Measurements from ENCODE around the gene OR4F16.
"Not testable (repeated sequence)": the region's sequence is repeated elsewhere in the genome, so short reads cannot be mapped to it uniquely, and the experiment has no call there.

DNA sequence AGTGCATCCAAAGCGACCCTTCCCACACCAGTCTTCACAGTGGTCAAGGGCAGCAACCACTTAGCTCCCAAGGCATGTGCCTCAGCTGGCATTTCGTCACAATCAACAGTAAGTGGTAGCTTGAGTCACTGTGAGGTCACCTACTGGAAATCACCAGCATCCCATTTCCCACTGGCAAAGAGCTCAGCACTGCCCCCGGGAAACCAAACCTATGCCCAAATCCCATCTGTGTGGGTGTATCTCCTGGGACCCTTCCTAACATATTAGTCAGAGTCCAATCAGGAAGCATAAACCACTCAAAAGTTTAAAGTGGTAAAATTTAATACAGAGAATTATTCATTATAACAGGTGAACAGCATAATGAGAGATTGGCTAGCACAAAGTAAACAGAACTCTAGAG is 47.2 kb upstream of the OR4F16 start:
- not testable (repeated sequence) for TF ChIP-seq CTCF, EZH2 (IDR thresholded peaks at IDR 0.05)

All from neural progenitor cell (in vitro differentiated cells).